Stimulated activated CD8-positive, alpha-beta memory T cell treated with anti-CD3 and anti-CD28 coated beads, Interleukin-7, amount 100 ng/mL, for 24 hours (primary cell): ENCODE results near the gene USB1.

Experiments
- DNase-seq: peaks from one replicate; pipeline ENCODE4 v3.0.0-alpha.2; 2020; ENCODE audit warnings: low read depth

Gene USB1, protein sequence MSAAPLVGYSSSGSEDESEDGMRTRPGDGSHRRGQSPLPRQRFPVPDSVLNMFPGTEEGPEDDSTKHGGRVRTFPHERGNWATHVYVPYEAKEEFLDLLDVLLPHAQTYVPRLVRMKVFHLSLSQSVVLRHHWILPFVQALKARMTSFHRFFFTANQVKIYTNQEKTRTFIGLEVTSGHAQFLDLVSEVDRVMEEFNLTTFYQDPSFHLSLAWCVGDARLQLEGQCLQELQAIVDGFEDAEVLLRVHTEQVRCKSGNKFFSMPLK

DNA sequence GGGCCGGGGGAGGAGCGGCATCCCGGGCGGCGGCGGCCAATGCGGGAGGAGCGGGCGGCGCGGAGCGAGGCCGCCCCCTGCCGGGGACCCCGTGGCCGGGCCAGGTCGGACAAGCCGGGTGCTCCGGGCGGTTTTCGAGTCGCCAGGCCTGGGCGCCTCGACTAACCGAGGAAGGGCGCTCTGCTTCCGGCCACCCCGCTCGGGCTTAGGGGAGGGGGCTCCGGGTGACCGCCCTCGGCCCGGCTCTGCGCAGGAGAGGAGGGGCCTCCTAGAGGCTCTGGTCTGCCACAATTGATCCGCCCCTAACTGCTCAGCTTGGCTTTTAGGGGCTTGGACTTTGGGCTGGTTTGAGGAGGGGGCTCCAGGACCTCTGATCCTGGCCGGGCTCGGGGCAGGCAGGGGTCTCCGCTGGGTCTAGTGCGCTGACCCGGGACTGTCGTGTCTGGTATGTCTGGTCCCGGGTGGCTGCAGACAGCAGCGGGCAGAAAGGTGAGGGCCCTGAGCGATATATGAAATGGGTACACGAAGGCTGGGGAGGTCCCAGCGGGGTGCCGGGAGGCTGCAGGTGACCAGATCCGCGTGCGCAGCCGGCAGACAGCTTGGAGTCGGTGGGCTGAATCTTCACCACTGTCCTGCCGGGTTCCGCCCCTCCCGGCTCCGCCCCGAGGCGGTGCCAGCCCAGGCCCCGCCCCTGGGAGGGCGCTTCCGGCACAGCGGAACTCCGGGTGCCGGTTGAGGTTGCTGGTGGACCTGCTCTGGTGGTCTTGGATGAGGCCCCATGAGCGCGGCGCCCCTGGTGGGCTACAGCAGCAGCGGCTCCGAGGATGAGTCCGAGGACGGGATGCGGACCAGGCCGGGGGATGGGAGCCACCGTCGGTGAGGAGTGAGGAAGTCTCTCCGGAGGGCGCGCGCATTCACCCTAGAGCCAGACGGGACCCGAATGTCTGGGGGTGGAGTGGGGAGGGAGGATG, at the start of gene USB1:
USB1 (plus strand) TSS at position 702 of the 971 bp plus-strand sequence; CDS start at position 779, 77 bp downstream.
- peak; percentile 61 for DNase-seq

DNA sequence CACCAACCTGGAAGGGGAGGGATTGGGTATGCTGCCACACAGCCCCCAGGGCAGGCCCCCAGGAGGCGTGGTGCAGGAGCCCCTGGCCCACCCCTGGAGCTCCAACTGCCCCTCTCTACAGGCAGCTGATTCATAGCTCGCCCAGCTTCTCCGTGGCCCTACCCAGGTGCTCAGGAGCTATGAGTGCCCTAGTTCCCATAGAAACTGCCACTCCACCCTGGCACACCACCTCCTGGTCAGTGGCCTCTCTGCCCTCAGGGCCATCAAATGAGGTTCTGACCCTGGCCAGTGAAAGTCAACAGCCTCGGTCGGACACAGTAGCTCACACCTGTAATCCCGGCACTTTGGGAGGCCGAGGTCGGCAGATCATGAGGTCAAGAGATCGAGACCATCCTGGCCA, 48.3 kb upstream of the USB1 start:
- DNase-seq, result no peak

DNA sequence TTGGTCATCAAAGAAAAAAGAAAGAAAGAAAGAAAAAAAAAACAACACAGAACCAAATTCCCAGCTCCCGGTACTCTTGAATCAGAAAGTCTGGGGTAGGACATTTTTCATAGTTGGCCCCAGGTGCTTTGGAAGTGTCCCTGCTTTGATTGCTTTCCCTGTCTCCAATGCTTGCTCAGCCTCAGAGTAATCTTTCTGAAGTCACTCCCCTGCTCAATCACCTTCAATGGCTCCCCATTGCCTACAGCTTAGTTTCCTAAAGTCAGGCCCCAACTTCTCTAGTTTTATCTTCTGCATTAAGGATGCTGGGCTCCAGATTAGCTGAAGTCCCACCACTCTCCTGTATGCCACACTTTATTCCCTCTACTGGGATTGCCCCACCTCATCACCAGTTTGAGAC, 47.4 kb upstream of the USB1 start:
- no peak for DNase-seq

DNA sequence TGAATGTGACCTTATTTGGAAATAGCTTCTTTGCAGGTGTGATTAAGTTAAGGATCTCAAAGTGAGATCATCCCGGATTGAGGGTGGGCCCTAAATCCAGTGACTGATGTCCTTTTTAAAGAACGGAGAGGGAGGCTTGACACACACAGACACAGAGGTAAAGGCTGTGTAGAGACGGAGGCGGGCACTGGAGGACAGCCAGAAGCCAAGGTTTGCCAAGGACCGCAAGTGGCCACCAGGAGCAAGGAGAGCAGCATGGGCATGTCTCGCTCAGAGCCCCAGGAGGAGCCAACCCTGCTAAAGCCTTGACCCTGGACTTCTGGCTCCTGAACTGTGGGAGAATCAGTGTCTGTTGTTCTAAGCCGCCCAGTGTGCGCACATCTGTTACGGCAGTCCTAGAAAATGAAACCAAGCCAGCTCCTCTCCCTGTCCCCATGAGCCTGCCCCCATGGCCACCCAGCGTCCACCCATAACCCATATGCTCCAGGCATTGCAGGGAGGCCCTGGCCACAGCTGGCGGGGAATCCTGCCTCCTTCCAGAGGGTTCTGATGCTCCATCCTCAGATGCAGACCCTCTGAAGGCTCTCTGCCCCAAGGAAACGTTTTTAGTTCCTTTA, 45.5 kb upstream of the USB1 start:
- DNase-seq, result no peak

DNA sequence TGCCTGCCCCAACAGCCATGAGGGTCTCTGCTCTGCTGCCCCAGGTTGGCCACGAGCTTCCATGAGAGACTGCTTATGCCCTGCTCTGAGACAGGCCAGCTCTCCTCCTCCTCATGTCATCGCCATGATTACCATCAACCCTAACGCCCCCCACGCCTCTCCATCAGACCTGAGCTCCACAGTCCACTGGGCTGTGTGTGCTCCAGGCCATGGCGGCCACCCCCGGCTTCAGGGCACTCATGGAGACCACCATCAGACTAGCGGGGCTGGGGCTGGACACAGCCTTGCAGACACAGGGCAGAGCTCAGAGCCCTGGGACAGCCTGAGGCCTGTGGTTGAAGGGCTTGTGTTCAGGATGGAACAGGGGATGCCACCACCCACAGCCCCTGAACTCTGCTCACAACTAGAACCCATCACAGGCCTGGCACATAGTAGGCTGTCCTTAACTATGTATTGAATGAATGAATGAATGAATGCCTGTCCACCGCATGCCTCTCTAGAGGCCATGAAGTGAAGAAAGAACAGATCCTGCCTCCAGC, 44.9 kb upstream of the USB1 start:
- DNase-seq, result no peak

DNA sequence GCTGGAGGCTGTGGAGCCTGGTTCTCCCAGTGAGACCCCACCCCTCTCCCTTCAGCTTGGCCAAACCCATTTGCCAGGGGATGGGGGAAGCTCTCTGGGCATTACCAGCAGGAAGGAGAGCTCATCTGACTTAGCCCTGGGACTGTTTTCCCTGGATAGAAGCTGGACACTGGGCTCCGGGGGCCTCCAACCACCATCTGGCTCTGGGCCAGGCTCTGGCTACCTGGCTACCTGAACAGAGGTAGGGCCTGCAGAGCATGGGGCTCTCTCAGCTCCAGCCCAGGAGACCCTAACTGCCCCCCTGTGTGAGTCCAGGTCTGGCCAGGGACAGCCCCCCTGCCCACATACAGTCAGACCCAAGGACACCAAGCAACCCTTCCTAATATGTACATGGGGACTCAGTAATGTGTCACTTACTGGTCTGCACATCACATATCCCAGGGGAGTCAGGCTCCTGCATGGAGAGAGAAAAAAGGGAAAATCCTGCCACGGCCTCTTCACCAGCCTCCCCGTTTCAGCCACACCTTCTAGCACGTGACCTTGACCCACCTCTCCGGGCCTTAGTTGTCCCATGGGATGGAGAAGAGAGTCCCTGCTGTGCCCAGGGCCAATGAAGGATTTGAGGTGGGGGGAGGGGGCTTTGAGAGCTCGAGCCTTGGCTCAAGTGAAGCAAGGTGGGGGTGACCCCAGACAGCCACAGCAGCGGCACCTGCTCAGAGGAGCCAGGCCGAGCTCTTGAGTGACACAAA, 44.1 kb upstream of the USB1 start:
- no peak for DNase-seq

DNA sequence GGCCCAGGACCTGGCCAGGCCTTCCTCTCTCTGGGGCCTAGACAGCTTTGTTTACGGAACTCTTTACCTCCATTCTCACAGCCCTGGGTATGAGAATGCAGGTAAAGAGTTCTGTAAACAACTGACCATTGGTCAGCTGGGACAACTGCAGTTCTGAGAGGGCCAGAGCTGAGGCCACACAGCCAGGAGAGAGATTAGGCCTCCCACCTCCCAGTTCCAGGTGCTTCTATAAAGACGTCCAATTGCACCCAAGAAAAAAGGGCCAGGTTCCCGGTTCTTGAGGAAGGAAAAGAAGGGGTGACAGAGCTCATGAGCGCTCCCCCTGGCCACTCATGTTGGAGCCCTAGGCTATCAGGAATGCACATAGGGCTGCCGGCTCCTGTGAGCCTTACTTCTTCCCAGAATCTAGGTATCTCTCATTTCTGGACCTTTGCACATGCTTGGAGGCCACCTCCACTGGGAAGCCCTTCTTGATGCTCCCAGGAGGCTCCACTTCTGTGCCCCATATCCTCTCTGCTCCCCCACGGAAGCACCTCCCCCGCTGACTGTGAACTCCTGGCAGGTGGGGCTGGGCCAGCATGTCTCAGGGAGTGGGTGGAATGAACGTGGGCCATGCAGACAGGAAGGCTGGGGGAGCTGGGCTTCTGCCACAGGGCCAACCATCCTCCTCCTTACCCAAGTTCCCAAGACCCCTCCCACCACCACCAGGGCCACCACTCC, 43.4 kb upstream of the USB1 start:
- DNase-seq, result no peak

DNA sequence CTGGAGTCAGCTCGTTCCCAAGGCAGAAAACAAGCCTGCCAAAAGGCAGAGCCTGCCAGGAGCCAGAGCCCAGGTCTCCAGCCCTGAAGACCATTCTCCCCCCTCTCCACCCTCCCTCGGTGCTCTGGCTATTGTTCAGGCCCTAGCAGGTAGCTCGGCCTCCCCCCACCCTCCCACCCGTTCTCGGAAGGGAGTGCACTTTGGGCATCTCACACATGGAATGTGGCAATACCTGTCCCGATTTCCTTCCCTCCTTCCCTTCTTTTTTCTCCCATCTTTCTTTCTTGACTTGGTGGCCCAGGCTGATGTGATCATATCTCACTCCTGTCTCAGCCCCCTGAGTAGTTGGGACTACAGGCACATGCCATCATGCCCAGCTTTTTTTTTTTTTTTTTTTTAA, 42.7 kb upstream of the USB1 start:
- DNase-seq, result no peak

DNA sequence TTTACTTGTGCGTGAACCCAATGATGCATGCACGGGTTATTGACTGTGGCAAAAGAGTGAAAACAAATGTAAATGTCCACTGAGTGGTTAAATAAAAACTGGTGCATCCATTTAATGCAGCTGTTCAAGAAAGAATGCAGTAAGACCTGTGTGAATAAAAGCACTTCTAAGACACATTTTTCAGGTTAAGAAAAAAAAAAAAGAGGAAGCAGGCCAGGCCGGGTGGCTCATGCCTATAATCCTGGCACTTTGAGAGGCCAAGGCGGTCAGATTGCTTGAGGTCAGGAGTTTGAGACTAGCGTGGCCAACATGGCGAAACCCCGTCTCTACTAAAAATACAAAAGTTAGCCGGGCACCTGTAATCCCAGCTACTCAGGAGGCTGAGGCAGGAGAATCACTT, 42.1 kb upstream of the USB1 start:
- no peak for DNase-seq

DNA sequence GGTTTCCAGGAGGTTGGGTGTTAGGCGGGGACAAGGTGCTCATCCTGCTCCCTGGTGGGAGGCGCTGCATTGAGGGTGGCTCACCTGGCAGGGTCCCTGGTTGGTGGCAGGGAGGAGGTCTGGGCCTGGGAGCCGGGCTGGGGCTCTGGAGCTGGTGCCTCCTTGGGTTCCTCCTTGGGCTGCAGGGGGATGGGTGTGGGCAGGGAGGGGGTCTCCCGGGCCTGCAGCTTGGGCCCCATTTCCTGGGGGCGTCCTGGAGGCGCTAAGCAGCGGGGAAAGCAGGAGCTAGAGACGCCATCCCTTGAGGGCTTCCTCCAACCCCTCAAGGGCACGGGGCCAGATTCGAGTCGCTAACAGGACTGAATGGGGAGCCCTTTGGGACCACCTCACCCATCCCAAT, 41.4 kb upstream of the USB1 start:
- DNase-seq, result no peak

DNA sequence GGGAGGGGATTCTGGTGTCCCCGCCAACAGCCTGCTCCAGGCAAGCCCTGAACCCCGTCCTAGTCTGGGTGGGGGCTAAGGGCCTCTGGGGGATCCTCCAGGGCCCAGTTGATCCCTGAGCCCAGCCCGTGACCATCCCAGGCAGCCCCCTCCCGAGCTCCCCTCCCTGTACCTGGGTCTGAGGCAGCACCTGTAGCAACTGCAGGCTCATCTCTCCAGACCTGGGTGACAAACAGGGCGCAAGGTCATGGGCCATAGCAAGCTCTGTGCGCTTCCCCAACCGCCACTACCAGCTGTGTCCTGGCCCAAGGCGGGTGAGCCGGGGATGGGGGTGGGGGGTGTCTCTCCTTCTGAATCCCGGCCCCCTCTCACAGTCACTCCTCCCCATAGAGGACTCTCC, 40.9 kb upstream of the USB1 start:
- no peak for DNase-seq

DNA sequence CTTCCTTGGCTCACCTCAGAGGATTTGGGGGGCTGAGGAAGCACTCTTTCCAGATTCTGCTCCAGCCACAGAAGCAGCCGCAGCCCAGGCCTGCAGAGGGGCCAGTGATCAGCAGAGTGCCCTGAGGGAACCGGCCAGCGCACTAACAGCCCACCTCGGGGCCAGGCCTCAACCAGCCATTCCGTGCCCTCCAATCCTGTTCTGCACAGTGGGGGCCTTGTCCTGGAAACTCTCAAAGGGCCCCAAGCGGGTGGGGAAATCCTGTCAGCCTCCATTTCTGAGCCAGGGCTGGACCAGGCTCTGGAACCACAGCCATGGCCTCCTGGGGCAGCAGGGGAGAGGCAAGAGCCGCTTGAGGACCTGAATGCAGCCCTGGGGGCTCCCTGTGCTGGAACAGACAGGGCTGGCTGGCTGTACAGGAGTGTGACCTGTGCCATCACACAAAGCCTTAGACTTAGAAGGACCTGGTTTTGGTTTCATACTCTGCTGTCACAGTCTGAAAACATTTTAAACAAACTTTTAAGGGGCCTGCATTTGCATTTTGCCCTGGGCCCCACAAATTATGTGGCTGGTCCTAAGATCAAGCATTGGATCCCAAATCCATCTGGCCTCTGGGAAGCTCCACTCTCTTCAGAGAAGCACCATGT, 40.3 kb upstream of the USB1 start:
- no peak for DNase-seq

DNA sequence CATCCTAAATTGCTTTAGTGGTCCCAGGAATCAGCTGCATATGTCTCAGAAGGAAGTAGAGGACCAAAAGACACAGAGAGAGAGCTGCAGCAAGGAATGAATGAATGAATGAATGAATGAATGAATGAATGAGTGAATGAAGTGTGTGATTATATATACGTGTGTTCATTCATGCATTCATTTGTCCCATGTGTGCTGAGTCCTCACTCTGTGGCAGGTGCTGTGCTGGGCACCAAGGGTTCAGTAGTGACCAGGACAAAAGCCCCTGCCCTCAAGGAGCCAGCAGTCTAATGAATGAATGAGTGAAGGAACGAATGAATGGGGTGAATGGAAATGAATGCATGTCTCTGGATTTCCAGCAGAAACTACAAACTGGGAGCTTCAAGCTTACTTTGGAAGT, 39.7 kb upstream of the USB1 start:
- DNase-seq, result no peak

DNA sequence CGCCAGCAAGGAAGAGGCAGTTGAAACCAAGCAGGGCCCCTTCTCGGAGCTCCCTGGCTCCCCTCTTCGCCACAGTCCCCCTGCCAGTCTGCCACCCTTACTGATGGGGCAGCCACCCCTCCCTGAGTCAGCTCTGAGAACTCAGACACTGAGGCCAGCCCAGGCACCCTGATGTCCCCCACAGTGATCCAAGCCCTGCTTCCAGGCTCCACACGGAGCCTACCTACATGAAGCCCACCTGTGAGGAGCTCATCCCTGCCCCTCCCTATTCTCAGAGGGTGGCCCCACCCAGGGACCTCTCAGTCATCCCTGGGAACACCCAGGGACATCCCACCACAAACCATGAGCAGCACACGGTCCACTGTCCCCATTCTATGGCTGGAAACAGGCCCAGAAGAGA, 39.2 kb upstream of the USB1 start:
- no peak for DNase-seq

DNA sequence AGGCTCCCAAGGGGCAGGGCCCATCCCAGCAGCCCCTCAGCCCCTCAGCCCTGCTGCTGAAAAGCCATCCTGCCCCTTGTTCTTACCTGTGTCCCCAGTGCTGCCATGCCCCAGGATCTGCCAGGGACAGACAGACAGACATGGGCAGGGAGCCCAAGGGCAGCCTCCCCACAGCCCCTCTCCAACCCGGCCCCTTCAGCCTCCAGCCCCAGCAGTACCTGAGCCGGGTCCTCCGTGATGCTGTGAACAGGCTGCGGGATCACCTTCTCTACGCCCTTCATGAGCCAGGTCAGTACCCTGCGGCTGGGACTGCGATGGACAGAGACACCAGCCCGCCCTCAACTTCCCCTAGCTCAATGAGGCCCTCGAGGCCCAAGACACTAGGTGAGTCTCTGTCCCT, 38.5 kb upstream of the USB1 start:
- DNase-seq, result no peak

DNA sequence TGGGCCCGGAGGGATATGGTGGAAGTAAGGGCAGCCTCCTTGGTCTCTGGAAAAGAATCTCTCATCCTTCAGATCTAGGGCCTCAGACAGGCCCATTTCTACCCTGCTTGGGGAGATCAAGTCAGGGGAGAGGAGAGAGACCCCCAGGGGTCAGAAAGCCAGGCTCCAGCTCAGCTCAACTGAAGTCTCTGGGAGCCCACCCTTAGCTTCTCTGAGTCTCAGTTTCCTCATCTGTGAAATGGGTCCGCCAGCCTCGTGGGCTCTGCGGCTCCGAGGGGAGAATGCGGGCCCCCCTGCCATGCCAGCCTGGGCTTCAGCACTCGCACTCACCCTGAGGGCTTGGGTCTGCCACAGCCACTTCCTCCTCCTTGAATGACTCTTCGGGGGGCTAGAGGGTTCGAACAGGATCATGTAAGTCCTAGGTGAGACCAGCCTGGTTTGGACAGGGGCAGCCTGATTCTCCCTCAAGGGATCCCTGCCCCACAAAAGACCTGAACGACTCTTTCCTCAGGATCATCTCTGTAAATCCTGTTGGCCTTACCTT, 37.0 kb upstream of the USB1 start:
- DNase-seq, result no peak

DNA sequence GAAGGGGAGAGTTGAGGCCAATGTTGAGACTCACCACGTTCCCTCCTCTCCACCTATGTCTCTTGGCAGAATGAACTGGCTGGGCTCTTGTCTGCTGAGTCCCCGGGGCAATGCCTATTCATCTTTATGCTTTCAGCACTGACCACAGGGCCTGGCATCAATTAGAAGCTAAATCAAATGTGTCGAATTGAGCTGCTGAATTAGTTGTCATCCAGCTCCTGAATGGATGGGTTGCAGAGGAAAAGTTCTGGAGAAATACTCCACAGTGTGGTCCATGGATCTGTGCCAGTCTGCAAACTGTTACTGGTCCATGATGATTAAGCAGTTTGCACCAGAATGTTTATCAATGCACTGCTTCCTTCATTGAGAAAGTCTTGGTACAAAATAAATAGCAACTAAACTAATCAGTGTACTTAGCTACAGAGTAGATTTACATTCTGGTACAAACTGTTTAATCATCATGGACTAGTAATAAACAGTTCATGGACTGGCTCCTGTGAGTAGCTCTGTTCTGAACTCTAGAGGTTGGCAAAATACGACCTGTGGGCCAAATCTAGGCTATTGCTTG, 34.9 kb upstream of the USB1 start:
- no peak for DNase-seq

DNA sequence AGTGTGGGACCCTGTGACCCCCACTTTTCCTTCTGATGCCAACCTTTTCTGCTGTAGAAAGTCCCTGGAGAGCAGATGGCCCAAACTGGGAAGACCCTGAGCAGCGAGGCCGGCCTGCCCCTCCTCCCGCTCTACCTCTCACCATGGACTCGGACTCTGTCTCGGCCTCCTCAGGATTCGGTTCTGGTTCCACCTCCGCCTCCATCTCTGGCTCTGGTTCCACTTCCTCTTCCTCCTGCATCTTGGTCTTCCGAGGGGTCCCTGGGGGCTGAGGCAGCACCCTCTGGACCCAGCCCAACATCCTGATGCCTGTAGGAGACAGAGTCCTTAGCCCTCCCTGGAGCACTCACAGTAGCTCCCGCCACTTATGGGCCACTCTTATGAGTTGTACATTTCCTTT, 34.2 kb upstream of the USB1 start:
- no peak for DNase-seq

DNA sequence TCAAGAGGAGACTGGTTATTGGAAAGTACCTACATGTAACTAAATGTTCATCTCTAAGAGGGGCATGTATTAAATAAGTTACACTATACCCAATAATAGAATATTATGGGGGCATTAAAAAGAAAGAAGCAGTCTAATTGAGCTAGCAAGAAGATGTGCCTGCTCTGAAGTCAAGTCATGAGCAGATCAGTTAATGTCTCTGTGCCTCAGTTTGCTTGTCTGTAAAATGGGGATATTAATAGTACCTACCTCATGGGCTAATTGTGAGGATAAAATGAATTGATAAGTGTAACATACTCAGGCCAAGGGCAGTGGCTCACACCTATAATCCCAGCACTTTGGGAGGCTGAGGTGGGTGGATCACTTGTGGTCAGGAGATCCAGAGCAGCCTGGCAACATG, 33.3 kb upstream of the USB1 start:
- DNase-seq, result no peak

DNA sequence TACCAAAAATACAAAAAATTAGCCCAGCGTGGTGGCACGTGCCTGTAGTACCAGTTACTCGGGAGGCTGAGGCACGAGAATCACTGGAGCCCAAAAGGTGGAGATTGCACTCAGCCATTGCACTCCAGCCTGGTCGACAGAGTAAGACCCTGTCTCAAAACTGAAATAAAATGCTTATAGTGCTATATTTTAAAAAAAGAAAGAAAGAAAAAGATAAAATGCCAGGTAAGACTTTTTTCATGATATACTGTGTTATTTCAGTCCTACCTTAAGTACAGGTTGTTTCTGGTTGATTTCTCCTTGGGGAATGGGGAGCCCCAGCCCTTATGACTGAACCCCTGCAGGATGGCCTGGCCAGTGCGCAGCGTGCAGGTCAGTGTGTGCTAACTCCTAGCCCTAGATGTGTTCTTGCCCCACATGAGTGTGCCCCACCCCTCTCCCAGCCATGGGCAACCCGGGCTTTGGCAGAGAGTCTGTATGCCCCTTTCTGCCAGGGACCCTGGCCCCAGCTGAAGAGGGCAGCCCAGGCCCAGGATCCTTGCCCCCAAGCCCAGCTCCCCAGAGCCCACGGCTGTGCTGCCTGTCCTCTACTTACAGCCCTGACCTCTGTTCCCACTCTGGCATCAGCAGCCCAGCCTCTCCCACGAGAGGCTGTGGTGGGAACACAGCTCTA, 31.6 kb upstream of the USB1 start:
- no peak for DNase-seq
